KBM-7 (cell line): ENCODE data around the gene SLC35E3.

Experiments used
- DNase-seq: peaks from one replicate; pipeline ENCODE4 v3.0.0-alpha.2; 2015
- in situ Hi-C: fragments of 300-500 bp; cut with MboI; formaldehyde crosslinking; loops from 2 replicates; pipeline ENCODE4 v1.14.3; 2020; ENCODE audit warnings: low sequenced_read_pairs, low pct_unique_long_range_greater_than_20kb, mixed read lengths

SLC35E3 gene

DNA sequence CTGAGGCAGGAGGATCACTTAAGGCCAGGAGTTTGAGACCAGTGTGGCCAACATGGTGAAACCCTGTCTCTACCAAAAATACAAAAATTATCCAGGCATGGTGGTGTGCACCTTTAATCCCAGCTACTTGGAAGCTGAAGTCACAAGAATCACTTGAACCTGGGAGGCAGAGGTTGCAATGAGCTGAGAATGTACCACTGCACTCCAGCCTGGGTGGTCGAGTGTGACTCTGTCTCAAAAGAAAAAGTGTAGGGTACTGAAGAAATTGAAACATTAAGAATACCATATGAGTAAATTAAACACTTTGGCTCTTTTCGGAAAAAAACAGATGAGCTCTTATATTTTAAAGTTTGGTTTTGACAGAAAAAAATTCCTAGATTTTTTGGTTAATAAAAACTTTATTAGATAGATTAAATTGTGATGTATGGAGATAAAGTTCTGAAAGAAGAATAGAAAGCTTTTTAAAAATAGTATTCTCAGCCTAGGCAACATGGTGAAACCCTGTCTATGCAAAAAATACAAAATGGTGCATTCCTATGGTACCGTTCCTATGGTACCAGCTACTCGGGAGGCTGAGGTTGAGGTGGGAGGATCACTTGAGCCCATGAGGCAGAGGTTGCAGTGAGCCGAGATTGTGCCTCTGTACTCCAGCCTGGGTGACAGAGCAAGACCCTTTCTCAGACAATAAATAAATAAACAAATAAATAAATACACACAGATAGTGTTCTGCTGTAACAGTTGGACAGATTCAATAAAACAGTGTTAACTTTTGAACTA is 82.1 kb downstream of the SLC35E3 start:
- in situ Hi-C loops, result no loop called here
- no peak for DNase-seq

DNA sequence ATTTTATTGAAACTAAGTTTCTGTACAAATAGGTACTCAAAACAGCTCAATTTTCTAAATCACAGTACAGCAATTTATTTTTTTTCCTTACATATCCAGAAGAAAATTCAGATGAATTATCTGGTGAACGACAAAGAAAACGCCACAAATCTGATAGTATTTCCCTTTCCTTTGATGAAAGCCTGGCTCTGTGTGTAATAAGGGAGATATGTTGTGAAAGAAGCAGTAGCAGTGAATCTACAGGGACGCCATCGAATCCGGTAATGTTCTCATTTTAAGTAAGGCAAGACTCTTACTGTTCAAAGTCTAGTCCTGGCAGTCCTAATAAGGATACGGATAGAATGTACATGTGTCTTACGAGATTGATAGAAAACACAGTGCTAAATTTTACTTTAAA is 82.7 kb downstream of the SLC35E3 start:
- DNase-seq, result no peak
- in situ Hi-C loops, result no loop called here
